Mesodermal cell (in vitro differentiated cells): Measurements from ENCODE around the gene PTTG1.

ENCODE experiments used
- H3K27ac ChIP-seq: 2 replicates; pipeline ENCODE4 v1.7.0; 2013; ENCODE audit warnings: mild to moderate bottlenecking, low read depth, low read length, moderate library complexity; ENCODE audit not compliant: severe bottlenecking
- H3K36me3 ChIP-seq: 2 replicates; pipeline ENCODE4 v1.7.1; 2013; ENCODE audit warnings: mild to moderate bottlenecking, low read length, moderate library complexity; ENCODE audit not compliant: control insufficient read depth, insufficient read depth
- H3K4me1 ChIP-seq: one replicate; pipeline ENCODE4 v1.7.1; 2013; ENCODE audit warnings: mild to moderate bottlenecking, low read length; ENCODE audit not compliant: insufficient read depth, control insufficient read depth, poor library complexity, severe bottlenecking
- H3K4me3 ChIP-seq: 2 replicates; pipeline ENCODE4 v1.7.0; 2013; ENCODE audit warnings: low read length, control low read depth, mild to moderate bottlenecking; ENCODE audit not compliant: insufficient read depth, poor library complexity, severe bottlenecking; ENCODE audit errors: extremely low read depth
- H3K9me3 ChIP-seq: 2 replicates; pipeline ENCODE4 v1.7.1; 2013; ENCODE audit warnings: mild to moderate bottlenecking, low read length, moderate library complexity; ENCODE audit not compliant: control insufficient read depth
- WGBS, 2 experiments: methylation state at CpG; one replicate each; pipeline ENCODE4 v1.1.5; 2013; ENCODE audit warnings: missing lambda C conversion rate in 2 of 2; ENCODE audit not compliant: insufficient coverage in 2 of 2; 5-methylcytosine and 5-hydroxymethylcytosine counted together

PTTG1 gene

DNA sequence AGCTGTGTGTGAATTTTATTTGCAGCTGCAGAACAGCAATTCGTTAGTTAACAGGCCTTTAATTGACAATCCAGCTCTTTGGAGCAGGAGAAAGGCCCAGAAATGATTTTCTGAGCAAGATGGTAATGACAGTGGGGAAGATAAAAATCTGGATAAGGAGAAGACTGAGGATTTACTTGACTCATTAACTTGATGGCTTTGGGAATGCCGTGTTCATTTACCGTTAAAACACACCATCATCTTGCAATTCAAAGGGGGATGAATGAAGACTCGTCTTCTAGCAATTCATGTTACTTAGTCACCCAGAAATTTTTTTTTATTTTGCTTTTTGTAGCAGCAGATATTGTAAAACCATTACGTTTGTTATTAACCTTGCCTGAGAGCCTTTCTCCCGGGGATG is 52.0 kb downstream of the PTTG1 start:
- no peak overlapping the region for H3K4me3 ChIP-seq
- H3K36me3 ChIP-seq = no peaks in the 10 kb centered on the region
- H3K9me3 ChIP-seq = no peaks in the 10 kb centered on the region
- 94 to 100% methylated on average over 2 to 5 of the region's 6 CpGs for WGBS, 2 experiments
- H3K4me1 ChIP-seq = peaks cover 10% of the 10 kb centered on the region
- H3K27ac ChIP-seq = no peak overlapping the region

GRCh38 chr5:160474084-160474483 is 52.4 kb downstream of the PTTG1 start:
- peaks cover 10% of the 10 kb centered on the region for H3K4me1 ChIP-seq
- 100% methylated on average over 1 of the region's 1 CpG; no CpG with 5 or more reads in 1 of the 2 experiments for WGBS, 2 experiments
- no peak overlapping the region for H3K4me3 ChIP-seq
- no peaks in the 10 kb centered on the region for H3K9me3 ChIP-seq
- no peak overlapping the region for H3K27ac ChIP-seq
- no peaks in the 10 kb centered on the region for H3K36me3 ChIP-seq

- Histone ChIP-seq H3K9me3 (no peaks in the 10 kb centered on the region), H3K36me3 (no peaks in the 10 kb centered on the region), H3K4me1 (peaks cover 10% of the 10 kb centered on the region), H3K4me3 (no peak overlapping the region), H3K27ac (no peak overlapping the region)
- WGBS, 2 experiments = 86 to 89% methylated on average over 7 of the region's 7 CpGs
Observed at GRCh38 chr5:160475864-160476438, 54.3 kb downstream of the PTTG1 start.

DNA sequence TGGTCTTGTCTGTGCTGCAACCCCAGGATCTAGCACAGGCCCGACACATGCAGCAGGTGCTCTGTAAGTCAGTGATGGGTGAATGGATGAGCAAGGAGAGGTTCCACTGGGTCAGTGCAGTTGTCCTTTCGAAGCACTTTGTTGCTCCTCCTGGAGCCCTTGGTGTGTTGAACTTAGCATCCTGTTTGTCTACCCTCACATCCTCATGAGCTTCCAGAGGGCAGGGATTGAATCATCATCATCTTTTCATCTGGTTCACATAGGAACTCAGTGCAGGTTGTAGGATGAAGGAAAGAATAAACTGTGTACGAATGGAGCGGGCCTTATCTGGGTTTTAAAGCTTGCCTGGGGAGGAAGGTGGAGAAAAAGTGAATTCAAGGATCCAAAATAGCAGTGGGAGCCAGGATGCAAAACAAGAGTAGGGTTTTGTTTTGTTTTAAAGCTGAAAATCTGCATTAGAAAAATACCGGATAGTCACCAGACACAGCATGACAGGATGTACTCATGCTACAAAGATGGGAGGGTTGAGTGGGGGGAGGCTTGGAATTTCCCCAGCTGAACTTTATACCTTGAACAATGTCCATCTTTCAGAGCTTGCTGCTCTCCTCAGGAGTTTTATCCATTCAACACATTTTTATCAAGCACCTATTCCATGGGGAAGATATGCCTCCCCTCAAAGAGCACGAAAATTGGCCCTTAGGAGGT is 55.8 kb downstream of the PTTG1 start:
- Histone ChIP-seq H3K36me3 (no peaks in the 10 kb centered on the region), H3K4me1 (peaks cover 10% of the 10 kb centered on the region), H3K9me3 (no peaks in the 10 kb centered on the region), H3K27ac (no peak overlapping the region), H3K4me3 (no peak overlapping the region)
- 49 to 70% methylated on average over 3 to 5 of the region's 6 CpGs for WGBS, 2 experiments

DNA sequence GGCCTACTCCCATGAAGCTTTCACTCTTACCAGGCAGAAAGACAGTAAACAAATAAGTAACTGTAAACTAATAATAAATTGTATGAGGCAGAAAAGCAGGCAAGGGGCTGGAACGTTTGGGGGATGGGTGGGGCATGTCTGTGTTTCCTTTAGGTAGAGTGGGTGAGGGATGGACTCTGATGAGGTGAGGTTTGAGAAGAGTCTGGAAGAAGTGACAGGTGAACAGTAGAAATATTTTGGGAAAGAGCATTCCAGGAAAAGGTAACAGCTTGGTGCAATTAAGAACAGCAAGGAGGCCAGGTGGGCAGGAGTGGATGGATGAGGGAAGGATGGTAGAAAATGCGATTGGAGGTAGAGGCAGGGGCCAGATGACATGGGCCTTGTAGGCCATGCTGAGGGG is 56.5 kb downstream of the PTTG1 start:
- Histone ChIP-seq H3K4me3 (no peak overlapping the region), H3K36me3 (no peaks in the 10 kb centered on the region), H3K4me1 (peaks cover 10% of the 10 kb centered on the region), H3K27ac (no peak overlapping the region), H3K9me3 (no peaks in the 10 kb centered on the region)
- 63 to 72% methylated on average over 2 of the region's 2 CpGs for WGBS, 2 experiments
